ENCODE data around the gene HTRA2. TPM values are rescaled to one million over a fixed set of nuclear protein-coding genes. Genes with fewer than 3 reads are reported as not detected.

The HTRA2 gene
- total RNA-seq, 1 donor from 2014 or later = 67.7 TPM

DNA sequence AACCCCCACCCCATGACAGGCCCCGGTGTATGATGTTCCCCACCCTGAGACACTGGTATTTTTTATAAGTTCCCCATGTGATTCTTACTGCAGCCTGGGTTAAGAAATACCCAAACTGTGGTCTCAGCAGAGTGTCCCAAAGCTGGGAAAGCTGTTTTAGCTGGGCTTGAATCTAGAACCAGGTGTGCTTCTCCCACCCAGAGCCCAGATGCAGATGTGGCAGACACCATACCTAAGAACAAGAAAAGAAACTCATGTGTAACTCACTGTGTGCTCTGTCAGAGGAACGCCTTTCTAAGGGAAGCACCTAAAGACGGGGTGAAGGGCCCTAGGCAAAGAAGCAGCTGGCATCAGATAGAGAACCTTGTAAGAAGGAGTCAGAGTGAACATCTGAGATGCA lies 48.7 kb downstream of the HTRA2 start:
- Histone ChIP-seq H3K36me3 (ENCODE audit: control insufficient read depth, insufficient read depth, low read length) (no peaks in the 10 kb centered on the region), H3K4me3 (ENCODE audit: low read depth, low read length) (no peak overlapping the region), H3K27me3 (ENCODE audit: control insufficient read depth, insufficient read depth, low read length) (no peaks in the 10 kb centered on the region)
- no peak for DNase-seq (ENCODE audit: low read depth)
- FAIRE-seq = no peak
- TF ChIP-seq, protein P1, sequence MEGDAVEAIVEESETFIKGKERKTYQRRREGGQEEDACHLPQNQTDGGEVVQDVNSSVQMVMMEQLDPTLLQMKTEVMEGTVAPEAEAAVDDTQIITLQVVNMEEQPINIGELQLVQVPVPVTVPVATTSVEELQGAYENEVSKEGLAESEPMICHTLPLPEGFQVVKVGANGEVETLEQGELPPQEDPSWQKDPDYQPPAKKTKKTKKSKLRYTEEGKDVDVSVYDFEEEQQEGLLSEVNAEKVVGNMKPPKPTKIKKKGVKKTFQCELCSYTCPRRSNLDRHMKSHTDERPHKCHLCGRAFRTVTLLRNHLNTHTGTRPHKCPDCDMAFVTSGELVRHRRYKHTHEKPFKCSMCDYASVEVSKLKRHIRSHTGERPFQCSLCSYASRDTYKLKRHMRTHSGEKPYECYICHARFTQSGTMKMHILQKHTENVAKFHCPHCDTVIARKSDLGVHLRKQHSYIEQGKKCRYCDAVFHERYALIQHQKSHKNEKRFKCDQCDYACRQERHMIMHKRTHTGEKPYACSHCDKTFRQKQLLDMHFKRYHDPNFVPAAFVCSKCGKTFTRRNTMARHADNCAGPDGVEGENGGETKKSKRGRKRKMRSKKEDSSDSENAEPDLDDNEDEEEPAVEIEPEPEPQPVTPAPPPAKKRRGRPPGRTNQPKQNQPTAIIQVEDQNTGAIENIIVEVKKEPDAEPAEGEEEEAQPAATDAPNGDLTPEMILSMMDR (IDR thresholded peaks at IDR 0.05; ENCODE audit: insufficient read depth, low read length, severe bottlenecking) = no peak

DNA sequence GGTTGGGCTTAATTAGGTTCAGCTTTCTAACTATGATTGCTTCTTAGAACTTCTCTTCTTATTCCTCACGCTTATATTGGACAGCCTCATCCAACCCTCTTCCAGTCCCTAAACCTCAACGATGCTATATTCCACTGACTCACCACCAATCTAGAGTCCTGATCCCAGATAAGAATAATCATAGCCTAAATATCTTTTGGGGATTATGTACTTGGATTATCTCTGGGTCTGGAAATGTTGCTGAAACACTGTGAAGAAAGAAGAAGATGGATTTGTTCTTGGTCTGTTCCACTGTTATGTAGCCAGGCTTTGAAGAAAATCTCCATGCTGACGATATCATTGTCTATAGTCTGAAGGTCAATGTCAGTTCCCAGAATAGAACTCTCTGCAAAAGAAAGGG lies 51.7 kb downstream of the HTRA2 start:
- Histone ChIP-seq H3K36me3 (ENCODE audit: control insufficient read depth, insufficient read depth, low read length) (no peaks in the 10 kb centered on the region), H3K4me3 (ENCODE audit: low read depth, low read length) (no peak overlapping the region), H3K27me3 (ENCODE audit: control insufficient read depth, insufficient read depth, low read length) (no peaks in the 10 kb centered on the region)
- DNase-seq (ENCODE audit: low read depth) (no peak), FAIRE-seq (no peak)
- TF ChIP-seq, protein P1 (IDR thresholded peaks at IDR 0.05; ENCODE audit: insufficient read depth, low read length, severe bottlenecking) = no peak

DNA sequence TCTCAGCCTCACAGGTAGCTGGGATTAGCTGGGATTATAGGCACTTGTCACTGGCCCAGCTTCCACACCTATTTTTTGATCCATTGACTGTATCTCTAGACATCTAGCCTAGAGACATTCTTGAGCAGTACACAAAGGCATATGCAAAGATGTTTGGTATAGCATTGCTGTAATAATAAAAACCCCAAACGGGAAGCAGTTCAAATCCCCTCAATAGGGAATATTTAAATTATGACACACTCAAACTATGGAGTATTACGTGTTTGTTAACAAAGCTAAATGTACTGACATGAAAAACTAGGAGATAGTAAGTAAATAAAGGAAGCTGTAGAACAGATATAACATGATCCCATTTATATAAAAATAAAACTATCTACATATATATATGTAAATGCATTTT lies 52.5 kb downstream of the HTRA2 start:
- no peak for FAIRE-seq
- no peaks in the 10 kb centered on the region for H3K27me3 ChIP-seq (ENCODE audit: control insufficient read depth, insufficient read depth, low read length)
- TF ChIP-seq, protein P1 (IDR thresholded peaks at IDR 0.05; ENCODE audit: insufficient read depth, low read length, severe bottlenecking) = no peak
- no peaks in the 10 kb centered on the region for H3K36me3 ChIP-seq (ENCODE audit: control insufficient read depth, insufficient read depth, low read length)
- no peak overlapping the region for H3K4me3 ChIP-seq (ENCODE audit: low read depth, low read length)
- no peak for DNase-seq (ENCODE audit: low read depth)

Other genes with a start within 250 kb of the HTRA2 start
- gene SLC4A5, start 186.5 kb upstream of the HTRA2 start, total RNA-seq = under 0.01 and 0.90 TPM in 2 replicates
- gene DCTN1, start 149.6 kb upstream of the HTRA2 start, total RNA-seq = 65.8 and 79.8 TPM in 2 replicates
- 0.26 TPM in 2 replicates for gene C2orf81, start 108.3 kb upstream of the HTRA2 start, total RNA-seq
- 26.9 and 31.6 TPM in 2 replicates for gene WDR54, start 108.2 kb upstream of the HTRA2 start, total RNA-seq
- 22.1 and 24.1 TPM in 2 replicates for gene RTKN, start 88.0 kb upstream of the HTRA2 start, total RNA-seq
- gene INO80B, start 74.8 kb upstream of the HTRA2 start, total RNA-seq = 13.7 and 26.6 TPM in 2 replicates
- 31.1 and 50.3 TPM in 2 replicates for gene WBP1, start 71.5 kb upstream of the HTRA2 start, total RNA-seq
- gene MOGS, start 64.6 kb upstream of the HTRA2 start, total RNA-seq = 49.5 and 50.6 TPM in 2 replicates
- gene MRPL53, start 57.3 kb upstream of the HTRA2 start, total RNA-seq = 45.6 and 57.9 TPM in 2 replicates
- 12.1 and 12.8 TPM in 2 replicates for gene CCDC142, start 46.9 kb upstream of the HTRA2 start, total RNA-seq
- gene TTC31, start 46.9 kb upstream of the HTRA2 start, total RNA-seq = 5.8 and 6.8 TPM in 2 replicates
- gene LBX2, start 30.3 kb upstream of the HTRA2 start, total RNA-seq = 0.53 and 0.77 TPM in 2 replicates
- 35.5 and 41.5 TPM in 2 replicates for gene PCGF1, start 22.2 kb upstream of the HTRA2 start, total RNA-seq
- not detected in 2 replicates for gene TLX2, start 15.5 kb upstream of the HTRA2 start, total RNA-seq
- 1.6 and 5.6 TPM in 2 replicates for gene DQX1, start 3.7 kb upstream of the HTRA2 start, total RNA-seq
- 176 and 198 TPM in 2 replicates for gene AUP1, start 227 bp upstream of the HTRA2 start, total RNA-seq
- 0.13 and 0.53 TPM in 2 replicates for gene LOXL3, start 24.0 kb downstream of the HTRA2 start, total RNA-seq
- 0.51 and 1.1 TPM in 2 replicates for gene DOK1, start 24.8 kb downstream of the HTRA2 start, total RNA-seq
- gene M1AP, start 118.4 kb downstream of the HTRA2 start, total RNA-seq = 0.53 and 1.0 TPM in 2 replicates
- gene SEMA4F, start 124.3 kb downstream of the HTRA2 start, total RNA-seq = 3.2 and 5.1 TPM in 2 replicates

All from bronchial epithelial cell (primary cell).